Activated naive CD4-positive, alpha-beta T cell treated with anti-CD3 and anti-CD28 coated beads, Interleukin-2, amount 50 U/mL, for 16 hours (primary cell): ENCODE data around the gene PRDX2.

Source experiments
- DNase-seq: peaks from one replicate; pipeline ENCODE4 v3.0.0-alpha.2; 2020

PRDX2 gene

DNA sequence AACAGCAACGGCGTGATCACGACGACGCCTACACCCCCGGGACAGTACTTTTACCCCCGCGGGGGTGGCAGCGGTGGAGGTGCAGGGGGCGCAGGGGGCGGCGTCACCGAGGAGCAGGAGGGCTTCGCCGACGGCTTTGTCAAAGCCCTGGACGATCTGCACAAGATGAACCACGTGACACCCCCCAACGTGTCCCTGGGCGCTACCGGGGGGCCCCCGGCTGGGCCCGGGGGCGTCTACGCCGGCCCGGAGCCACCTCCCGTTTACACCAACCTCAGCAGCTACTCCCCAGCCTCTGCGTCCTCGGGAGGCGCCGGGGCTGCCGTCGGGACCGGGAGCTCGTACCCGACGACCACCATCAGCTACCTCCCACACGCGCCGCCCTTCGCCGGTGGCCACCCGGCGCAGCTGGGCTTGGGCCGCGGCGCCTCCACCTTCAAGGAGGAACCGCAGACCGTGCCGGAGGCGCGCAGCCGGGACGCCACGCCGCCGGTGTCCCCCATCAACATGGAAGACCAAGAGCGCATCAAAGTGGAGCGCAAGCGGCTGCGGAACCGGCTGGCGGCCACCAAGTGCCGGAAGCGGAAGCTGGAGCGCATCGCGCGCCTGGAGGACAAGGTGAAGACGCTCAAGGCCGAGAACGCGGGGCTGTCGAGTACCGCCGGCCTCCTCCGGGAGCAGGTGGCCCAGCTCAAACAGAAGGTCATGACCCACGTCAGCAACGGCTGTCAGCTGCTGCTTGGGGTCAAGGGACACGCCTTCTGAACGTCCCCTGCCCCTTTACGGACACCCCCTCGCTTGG is 9.3 kb downstream of the PRDX2 start:
- peak; percentile 80 for DNase-seq

DNA sequence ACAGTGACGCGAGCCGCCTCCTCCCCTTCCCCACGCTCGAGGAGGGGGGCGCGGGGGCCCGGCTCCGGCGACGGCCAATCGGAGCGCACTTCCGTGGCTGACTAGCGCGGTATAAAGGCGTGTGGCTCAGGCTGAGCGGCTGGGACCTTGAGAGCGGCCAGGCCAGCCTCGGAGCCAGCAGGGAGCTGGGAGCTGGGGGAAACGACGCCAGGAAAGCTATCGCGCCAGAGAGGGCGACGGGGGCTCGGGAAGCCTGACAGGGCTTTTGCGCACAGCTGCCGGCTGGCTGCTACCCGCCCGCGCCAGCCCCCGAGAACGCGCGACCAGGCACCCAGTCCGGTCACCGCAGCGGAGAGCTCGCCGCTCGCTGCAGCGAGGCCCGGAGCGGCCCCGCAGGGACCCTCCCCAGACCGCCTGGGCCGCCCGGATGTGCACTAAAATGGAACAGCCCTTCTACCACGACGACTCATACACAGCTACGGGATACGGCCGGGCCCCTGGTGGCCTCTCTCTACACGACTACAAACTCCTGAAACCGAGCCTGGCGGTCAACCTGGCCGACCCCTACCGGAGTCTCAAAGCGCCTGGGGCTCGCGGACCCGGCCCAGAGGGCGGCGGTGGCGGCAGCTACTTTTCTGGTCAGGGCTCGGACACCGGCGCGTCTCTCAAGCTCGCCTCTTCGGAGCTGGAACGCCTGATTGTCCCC is 10.1 kb downstream of the PRDX2 start, which contains the start of gene JUNB:
TSS of gene JUNB (plus strand) at position 142 of the 706 bp plus-strand sequence. CDS start at position 428, 286 bp downstream.
- DNase-seq = peak; percentile 94

DNA sequence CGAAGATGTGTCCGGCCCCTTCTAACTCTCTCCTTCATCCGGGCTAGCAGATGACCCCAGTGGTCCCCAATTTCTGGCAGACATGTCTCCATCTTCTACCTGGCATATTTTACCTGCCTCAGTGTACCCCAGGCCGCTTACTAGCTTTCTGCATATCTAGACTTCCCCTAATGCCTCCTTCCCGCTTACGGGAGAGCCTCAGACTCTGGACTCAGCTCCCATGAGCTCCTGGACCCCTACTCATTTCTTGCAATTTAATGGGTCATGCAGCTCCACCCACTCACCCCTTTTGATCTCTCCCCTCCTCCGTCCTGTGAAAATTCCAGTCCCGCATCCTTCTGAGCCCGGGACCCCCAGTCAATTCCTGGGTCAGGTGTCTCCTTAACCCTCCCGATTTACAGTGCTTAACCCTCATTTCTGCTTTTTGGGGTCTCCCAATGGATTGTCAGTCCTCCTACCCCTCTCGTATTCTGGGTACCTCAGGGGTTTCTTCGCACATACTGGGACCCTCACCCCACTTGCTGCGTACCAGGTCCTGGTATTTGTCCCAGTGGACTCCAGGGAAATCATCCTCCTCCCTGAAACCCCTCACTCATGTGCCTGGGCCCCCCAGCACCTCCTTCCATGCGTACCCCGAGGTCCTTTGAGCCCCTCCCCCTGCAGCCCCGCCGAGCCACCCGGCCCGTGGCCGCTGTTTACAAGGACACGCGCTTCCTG is 10.8 kb downstream of the PRDX2 start:
- no peak for DNase-seq

DNA sequence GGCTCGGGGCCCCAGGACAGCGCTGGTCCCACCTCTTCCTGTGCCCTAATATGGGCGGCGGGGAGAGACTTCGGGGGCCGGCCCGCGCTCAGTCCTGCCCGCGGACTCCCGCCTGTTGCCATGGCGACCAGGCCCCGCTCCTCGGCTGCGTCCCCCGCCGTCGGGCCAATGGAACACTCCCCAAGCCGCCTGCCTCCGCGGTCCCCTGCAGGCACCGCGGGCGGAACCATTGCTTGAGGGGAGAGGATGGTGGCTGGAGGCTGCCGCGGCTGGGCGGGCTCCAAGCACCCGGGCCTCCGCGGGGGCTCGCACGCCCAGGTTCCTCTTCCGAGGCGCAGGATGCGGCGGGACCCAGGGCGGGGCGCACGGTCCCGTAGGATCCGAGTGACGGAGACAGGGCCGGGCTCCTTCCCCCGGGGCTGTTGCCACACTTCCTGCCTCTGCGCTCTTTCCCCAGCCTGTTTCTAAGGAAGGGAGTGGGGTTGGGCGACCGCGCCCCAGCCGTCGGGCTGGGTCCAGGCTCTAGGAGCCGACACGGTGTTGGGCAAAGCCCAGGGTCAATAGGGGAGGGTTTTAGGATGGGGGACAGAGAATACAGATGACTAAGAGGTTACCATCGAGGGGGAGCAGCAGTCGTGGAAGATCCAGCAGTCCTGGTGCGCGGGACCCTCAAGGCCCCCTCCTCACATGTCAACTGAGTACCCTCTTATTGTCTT is 11.5 kb downstream of the PRDX2 start:
- peak; percentile 80 for DNase-seq

DNA sequence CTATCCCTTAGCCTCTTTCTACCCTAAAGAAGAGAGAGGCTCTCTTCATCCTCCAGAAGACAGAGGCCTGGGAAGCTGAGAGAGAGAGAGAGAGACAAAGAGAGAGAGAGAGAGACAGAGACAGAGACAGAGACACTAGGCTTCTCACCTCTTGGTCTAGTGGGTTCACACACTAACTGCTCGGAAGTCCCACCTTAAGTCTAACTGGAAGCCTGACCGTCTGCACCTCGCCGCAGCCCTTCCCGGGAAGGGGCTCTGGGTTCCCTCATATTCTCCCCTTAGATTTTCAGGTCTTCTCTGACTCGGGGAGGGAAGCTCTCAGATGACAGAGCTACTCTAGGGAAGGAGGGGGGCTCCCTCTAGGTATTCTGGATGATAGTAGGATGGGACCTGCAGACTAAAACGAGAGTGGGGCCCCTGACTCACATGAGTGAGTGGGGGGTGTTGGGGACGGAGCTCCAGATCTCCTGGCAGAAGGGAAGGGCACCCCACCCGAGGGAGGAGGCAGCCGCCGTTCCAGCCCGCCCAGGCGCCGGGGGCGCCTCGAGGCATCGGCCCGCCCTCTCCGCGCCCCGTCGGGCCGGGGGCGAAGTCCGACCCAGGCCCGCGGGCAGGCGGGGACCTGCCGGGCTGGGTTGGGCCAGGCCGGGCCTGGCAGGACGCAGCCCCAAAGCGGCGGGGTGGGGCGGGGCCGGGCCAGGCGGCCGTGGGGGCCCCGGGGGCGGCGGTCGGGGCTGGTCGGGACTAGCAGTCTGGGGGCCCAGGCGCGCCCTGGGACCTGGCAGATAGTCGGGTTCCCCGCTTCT is 12.3 kb downstream of the PRDX2 start:
- no peak for DNase-seq

DNA sequence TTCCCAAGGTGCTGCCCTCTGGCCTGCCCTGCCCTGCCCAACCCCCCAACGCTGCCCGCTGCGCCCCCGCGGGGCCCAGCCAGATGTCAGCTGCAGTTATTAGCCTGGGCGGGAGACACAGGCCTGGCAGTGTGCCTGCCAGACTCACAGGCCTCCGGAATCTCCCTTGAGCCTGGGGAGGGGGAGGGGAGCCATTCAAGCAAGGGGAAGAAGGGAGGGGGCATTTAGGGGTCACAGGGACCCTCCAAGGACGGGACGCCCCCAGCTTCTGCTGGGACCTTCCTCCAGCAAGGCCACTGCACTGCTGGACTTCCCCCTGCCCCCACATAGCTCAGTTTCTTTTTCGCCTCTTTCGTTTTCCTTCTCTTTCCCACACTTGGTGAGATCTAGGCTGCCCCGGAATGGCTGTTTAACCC is 12.9 kb downstream of the PRDX2 start:
- no peak for DNase-seq

DNA sequence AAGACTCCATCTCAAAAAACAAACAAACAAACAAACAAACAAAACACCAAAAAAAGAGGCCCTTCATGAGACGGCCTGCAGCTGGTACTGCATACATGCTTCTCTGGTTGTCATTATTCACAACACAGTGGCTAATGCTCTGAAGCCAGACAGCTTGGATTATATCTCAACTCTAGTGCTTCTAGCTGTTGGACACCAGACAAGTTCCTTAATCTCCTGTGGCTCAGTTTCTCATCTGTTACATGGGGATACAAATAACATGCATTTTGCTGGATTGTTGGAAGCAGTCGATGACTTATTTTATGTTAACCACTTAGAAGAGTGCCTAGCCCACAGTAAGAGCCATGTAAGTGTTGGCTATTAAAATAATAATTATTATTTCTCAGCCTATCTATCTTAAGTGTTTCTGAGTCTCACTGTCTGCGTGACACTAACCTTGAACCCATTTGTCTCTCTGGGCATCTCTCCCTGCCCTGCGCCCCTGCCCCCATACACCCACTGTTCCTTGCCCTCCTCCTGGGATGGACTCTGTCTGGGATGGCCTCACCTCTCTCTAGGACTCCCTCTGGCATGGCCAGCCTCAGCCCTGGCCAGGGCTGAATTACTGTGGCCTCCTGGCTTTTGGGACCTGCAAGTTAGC is 13.4 kb downstream of the PRDX2 start:
- no peak for DNase-seq

DNA sequence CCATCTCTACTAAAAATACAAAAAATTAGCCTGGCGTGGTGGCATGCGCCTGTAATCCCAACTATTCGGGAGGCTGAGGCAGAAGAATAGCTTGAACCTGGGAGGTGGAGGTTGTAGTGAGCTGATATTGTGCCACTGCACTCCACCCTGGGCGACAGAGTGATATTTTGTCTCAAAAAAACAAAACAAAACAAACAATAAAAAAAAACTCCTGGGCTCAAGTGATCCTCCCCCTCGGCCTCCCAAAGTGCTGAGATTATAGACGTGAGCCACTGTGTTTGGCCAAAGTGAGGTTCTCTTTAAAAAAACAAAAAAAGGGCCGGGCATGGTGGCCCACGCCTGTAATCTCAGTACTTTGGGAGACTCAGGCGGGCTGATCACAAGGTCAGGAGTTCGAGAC is 14.1 kb downstream of the PRDX2 start:
- no peak for DNase-seq

DNA sequence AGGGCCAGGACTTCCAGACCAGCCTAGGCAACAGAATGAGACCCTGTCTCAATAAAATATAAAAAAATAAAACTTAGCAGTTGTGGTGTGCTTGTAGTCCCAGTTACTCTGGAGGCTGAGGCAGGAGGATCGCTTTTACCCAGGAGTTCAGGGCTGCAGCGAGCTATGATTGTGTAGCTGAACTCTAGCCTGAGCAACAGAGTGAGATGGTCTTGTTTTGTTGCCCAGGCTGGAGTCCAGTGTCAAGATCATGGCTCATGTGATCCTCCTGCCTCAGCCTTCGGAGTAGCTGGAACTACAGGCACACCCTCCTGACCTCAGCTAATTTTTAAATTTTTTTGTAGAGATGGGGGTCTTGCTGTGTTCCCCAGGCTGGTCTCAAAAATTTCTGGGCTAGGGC is 14.6 kb downstream of the PRDX2 start:
- no peak for DNase-seq

DNA sequence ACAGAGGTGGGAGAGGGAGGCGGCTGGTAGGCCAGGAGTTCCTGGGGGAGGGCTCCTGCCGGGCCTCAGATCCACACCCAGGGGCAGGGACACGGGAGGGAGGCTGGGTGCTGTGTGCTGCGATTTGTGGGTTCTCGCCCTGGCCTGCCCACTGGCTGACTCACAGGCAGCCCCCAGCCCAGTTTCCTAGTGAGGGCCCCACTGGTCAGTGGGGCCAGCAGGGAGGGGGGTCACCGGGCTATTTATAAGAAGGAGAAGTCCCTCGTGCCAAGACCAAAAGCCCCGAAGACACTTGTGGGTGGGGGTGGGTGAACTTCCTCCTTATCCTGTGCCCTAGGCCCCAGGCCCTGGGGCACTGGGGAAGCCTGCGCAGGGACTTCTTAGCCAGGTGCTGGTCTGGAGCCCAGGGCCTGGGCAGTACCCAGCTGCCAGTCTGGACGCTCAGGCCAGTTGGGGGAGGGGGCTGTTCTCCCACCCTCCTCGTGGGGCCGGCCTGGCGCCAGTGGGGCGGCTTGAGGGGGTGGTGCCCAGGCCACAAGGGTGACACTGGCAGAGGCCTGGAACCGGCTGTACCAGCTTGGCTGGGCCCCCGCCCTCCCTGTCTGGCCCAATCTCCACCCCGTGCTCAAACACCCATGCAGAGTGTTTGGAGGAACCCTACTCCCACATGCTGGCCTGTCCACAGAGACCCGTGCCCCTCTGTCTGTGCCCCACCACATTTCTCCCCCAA is 15.3 kb downstream of the PRDX2 start:
- no peak for DNase-seq

DNA sequence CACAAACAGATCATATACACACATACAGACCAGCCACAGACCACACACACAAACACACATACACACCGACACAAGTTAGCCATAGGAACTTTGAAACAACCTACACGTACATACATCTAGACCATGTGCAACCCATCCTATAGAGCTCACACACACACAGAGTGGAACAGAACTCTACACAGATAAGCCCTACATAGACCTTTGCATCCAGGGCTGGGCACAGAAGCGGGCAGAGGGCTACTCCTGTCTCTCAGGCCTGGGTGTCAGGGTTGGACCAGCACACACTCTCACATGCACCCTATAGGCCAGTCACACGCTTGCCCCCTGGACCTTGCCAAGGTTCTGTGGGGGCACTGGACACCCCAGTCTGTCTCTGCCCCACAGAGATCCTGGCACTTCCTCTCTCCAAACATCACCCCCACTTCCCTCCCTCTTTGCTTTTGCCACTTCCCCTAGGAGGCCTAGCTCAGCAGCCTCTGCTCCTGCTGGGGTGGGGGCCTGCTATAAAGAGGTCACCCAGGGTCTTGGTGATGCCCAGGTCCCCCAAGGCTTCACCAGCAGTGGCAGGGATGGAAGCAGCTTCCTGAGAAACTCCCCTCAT is 16.1 kb downstream of the PRDX2 start:
- DNase-seq = no peak

DNA sequence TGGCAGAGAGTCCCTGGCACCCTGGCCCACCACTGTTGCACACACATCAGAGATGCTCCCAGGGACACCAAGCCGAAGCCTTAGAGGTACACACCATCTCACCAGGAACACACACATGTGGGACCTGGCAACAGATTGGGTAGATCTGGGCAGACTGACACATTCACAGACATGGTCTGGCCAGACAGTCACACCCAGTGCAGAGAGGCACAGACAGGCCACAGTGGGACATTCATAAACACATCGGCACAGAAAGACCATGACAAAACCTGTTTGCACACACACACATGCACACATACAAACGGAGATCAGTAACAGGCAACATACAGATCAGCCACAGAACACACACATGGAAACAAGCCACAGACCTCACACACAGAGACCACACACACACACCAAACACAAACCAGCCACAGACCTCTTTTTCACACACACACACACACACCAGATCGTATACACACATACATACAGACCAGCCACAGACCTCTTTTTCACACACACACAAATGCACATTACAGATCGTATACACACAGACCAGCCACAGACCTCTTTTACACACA is 16.6 kb downstream of the PRDX2 start:
- DNase-seq = no peak

DNA sequence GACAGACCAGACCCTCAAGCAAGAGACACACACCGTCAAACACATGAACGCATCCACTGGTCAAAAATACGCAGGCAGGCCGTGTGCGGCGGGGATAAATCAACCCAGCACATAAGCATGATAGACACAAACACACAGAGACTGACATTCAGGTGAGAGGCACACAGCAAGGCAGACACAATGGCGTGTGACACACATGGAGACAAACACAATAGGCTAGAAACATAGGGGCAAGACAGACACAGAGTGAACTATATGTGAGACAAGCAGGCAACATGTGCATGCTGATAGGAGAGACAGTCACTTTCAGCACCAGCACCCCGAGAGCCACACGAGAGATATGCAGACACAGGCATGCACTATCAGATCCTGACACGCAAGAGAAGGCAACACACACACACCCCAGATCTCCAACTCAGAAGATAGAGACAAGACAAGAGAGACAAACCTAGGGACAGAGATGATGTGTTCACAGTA is 17.2 kb downstream of the PRDX2 start:
- no peak for DNase-seq

DNA sequence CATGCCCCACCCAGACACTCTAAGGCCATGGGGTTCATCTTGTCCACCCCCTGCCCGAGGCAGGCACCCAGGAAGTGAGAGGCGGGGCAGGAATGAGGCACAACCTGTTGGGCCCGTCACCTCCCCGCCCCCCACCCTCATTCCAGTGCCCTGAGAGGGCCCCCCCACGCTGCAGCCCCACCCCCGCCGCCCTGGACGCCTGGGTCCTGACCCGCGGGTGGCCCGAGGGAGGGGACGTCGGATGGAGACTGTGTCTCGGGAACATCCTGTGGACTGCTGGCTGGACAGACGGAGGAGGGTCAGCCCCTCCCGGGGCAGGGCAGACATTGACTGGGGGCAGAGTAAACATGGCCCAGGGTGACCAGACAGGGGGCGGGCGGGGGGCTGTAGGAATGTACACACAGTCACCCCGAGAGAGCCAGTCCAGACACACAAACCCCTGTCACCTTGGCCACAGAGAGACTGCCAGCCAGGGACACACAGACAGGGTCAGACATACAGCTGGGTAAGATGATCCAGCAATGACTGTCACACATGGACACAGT is 17.7 kb downstream of the PRDX2 start:
- DNase-seq = no peak

DNA sequence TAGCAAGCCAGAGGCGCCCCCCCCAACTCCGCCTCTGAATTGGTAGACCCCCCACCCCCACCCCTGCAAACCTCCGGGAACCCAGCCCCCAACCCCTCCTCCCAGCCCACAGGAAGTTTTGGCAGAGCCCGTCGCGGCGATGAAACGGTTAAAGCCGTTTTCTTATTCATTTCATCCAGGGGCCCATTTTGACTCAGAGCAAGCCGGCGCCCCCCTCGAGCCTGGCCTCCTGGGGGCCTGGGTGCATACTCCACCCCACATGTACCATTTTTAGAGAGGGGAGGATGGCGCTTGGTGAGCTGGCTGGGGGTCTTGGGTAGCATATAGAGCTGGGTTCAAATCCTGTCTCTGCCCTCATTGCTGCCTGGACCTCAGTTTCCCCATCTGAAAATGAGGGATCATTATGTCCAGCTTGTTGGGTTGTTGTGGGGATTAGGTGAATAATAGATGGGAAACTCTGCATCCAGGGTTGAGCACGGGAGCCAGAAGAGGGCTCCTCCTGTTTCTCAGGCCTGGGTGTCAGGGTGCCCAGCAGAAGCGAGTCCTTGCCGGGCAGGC is 18.2 kb downstream of the PRDX2 start:
- peak; percentile 64 for DNase-seq

DNA sequence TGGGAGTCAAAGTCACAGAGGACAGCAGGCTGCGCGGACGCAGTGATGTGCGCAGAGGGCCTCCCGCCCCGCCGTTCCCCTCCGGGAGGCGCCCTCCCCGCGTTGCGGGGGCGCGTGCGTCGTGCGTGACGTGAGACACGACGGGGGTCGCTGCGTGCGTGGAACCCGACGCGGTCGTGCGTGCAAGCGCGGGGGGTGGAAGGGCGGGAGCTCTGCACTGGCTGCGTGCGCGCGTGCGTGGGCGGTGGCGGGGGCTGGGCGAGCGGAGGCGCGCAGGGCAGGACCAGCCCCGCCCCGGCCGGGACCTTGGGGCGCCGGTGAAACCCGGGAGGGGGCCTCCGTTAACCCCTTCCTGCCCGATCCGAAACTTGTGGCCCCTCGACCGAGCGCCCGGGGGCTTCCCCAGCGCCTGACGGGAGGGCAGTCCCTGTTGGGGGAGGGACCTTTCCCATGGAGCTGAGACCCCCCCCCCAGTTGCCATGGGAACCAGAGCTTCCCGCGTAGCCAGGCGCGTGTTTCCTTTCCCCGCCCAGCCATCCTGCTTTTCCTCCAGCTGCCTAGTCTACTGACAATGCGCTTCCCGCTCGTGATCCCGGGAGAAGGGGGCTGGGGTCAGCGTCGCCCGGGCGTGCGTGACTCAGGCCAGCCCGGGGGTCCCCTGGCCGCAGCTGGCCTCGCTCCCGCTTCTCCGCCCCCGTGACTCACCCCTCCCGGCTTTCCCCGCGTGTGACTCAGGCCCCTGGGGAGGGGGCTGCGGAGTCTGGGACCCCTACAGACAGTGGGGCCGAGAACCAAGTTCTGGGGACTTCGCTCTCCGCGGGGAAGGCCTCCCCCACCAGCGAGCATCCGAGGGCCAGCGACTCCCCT is 18.9 kb downstream of the PRDX2 start:
- peak; percentile 89 for DNase-seq

DNA sequence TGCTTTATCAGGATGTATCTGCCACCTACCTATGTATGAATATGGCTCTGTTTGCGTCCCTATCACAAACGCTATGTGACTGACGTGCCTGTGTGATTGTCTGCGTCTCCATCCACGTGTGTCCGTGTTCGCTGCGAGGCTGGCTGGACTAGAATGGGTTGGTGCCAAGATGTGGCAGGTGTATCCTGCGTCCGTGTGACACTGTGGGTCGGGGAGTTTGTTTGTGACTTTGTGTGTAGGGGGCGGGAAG is 19.5 kb downstream of the PRDX2 start:
- no peak for DNase-seq

DNA sequence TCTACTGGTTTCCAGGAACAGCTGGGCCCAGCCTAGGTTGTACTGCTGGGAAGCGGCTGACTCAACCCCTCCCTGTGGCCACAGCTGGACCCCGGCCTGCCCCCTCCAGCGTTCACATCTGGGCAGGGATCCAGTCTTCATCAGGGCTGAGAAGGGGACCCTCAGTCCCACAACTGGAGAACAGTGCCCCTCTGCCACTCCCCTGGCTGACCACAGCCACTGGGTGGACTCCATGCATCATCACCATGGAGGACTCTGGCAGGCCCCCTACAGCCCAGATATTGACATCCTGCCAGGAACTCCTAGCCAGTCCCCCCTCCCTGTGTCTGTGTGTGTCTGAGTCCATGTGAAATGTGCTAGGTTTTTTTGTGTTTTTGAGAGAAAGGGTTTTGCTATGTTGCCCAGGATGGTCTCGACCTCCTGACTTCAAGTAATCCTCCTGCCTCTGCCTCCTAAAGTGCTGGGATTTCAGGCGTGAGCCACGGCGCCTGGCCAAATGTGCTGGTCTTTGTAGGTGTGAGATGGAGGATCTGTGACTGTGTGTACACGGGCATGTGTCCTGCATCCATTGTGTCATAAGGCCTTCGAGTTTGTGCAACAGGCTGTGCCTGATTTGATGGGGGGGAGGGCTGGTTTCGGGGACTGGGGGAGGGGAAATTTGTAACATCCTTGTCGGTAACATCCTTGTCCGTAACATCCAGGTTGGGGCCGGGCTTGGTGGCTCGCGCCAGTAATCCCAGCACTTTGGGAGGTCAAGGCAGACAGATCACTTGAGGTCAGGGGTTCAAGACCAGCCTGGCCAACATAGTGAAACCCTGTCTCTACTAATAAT is 22.2 kb downstream of the PRDX2 start:
- DNase-seq = no peak
